ENCODE measurements around the gene SAMD15.
A peak's percentile ranks its signal among the peaks of the same experiment; 100 is the strongest.
"Not testable (repeated sequence)": the region's sequence is repeated elsewhere in the genome, so short reads cannot be mapped to it uniquely, and the experiment has no call there.

The SAMD15 gene

GRCh38 chr14:77375973-77376770 lies 1.0 kb upstream of the SAMD15 start:
- DNase-seq (ENCODE audit: low read depth), result peak; percentile 36

GRCh38 chr14:77377502-77377844 lies 294 bp downstream of the SAMD15 start:
- DNase-seq (ENCODE audit: low read depth), result no peak

- DNase-seq (ENCODE audit: low read depth), result no peak
Measured at GRCh38 chr14:77378701-77379100, 1.5 kb downstream of the SAMD15 start.

- DNase-seq (ENCODE audit: low read depth), result no peak
Measured at GRCh38 chr14:77390188-77390587, 13.0 kb downstream of the SAMD15 start.

- DNase-seq (ENCODE audit: low read depth), result no peak
Measured at GRCh38 chr14:77400216-77400615, 23.0 kb downstream of the SAMD15 start.

GRCh38 chr14:77403768-77404167 lies 26.6 kb downstream of the SAMD15 start:
- DNase-seq (ENCODE audit: low read depth), result no peak

- no peak for DNase-seq (ENCODE audit: low read depth)
Measured at GRCh38 chr14:77406086-77406485, 28.9 kb downstream of the SAMD15 start.

GRCh38 chr14:77406718-77407117 lies 29.5 kb downstream of the SAMD15 start:
- DNase-seq (ENCODE audit: low read depth), result no peak

GRCh38 chr14:77407158-77407557 lies 30.0 kb downstream of the SAMD15 start:
- no peak for DNase-seq (ENCODE audit: low read depth)

- DNase-seq (ENCODE audit: low read depth), result peak; percentile 6
Measured at GRCh38 chr14:77409131-77409533, 32.0 kb downstream of the SAMD15 start.

- DNase-seq (ENCODE audit: low read depth), result not testable (repeated sequence)
Measured at GRCh38 chr14:77415403-77416030, 38.3 kb downstream of the SAMD15 start.

- not testable (repeated sequence) for DNase-seq (ENCODE audit: low read depth)
Measured at GRCh38 chr14:77416098-77416497, 38.9 kb downstream of the SAMD15 start.

- DNase-seq (ENCODE audit: low read depth), result no peak
Measured at GRCh38 chr14:77416836-77417235, 39.7 kb downstream of the SAMD15 start.

- DNase-seq (ENCODE audit: low read depth), result peak; percentile 57
Measured at GRCh38 chr14:77421201-77421600, 44.0 kb downstream of the SAMD15 start.

- DNase-seq (ENCODE audit: low read depth), result no peak
Measured at GRCh38 chr14:77423423-77423822, 46.2 kb downstream of the SAMD15 start, which contains the start of gene NOXRED1. Gene NOXRED1, minus strand, starts transcription at chr14:77423523. Its CDS starts 634 bp downstream, at chr14:77422889.

- no peak for DNase-seq (ENCODE audit: low read depth)
Measured at GRCh38 chr14:77424862-77425261, 47.7 kb downstream of the SAMD15 start.

GRCh38 chr14:77426396-77426795 lies 49.2 kb downstream of the SAMD15 start:
- DNase-seq (ENCODE audit: low read depth), result no peak

- peak; percentile 56 for DNase-seq (ENCODE audit: low read depth)
Measured at GRCh38 chr14:77436042-77436441, 58.9 kb downstream of the SAMD15 start.

GRCh38 chr14:77438596-77438995 lies 61.4 kb downstream of the SAMD15 start:
- no peak for DNase-seq (ENCODE audit: low read depth)

GRCh38 chr14:77439861-77440260 lies 62.7 kb downstream of the SAMD15 start:
- no peak for DNase-seq (ENCODE audit: low read depth)
